Vagina (tissue), 2 donors: ENCODE measurements around the gene COBLL1. TPM values are rescaled to one million over a fixed set of nuclear protein-coding genes. Genes with fewer than 3 reads are reported as not detected.

Experiments used
- DNase-seq, 2 donors: peaks; one replicate each; pipeline ENCODE4 v3.0.0-alpha.2; 2017; ENCODE audit errors: extremely low spot score in 2 of 2
- H3K27ac ChIP-seq: fragments of 200-600 bp; sonication (generic); one replicate; pipeline ENCODE4 v1.5.1; 2019
- H3K27me3 ChIP-seq: fragments of 200-600 bp; sonication (generic); one replicate; pipeline ENCODE4 v1.5.1; 2019
- H3K36me3 ChIP-seq, 2 donors: fragments of 200-600 bp; sonication (generic); one replicate each; pipeline ENCODE4 v1.5.1; 2017 to 2019
- H3K4me1 ChIP-seq: fragments of 200-600 bp; sonication (generic); one replicate; pipeline ENCODE4 v1.5.1; 2019
- H3K4me3 ChIP-seq, 2 donors: fragments of 200-600 bp; sonication (generic); 1 replicate in 1 of 2; 2 replicates in 1 of 2; pipeline ENCODE4 v1.5.1; 2016 to 2019
- H3K9me3 ChIP-seq: fragments of 200-600 bp; sonication (generic); one replicate; pipeline ENCODE4 v1.5.1; 2019
- CTCF ChIP-seq, 3 experiments: fragments of 450-650 bp in 2 of 3; fragments of 200-600 bp in 1 of 3; sonication (generic) in 1 of 3; IDR thresholded peaks; one replicate each; pipeline ENCODE4 v1.5.1; 2017 to 2019; ENCODE audit warnings: antibody characterized with exemption in 3 of 3, mild to moderate bottlenecking in 2 of 3, moderate library complexity in 2 of 3
- POLR2A ChIP-seq, 2 donors: fragments of 450-650 bp; IDR thresholded peaks; one replicate each; pipeline ENCODE4 v1.6.1; 2017; ENCODE audit warnings: antibody characterized with exemption in 2 of 2, mild to moderate bottlenecking in 2 of 2, moderate library complexity in 2 of 2
- POLR2AphosphoS5 ChIP-seq, 2 donors: sonication (generic); formaldehyde crosslinking; IDR thresholded peaks; one replicate each; pipeline ENCODE4 v1.9.0; 2017; ENCODE audit warnings: antibody characterized with exemption in 2 of 2, mild to moderate bottlenecking in 2 of 2, low read depth in 1 of 2; ENCODE audit not compliant: insufficient read depth in 1 of 2
- intact Hi-C: fragments of 100-400 bp; cut with DNase I; formaldehyde crosslinking; loops from one replicate; pipeline ENCODE4 v1.15.1; 2023
- total RNA-seq: library from RNA; depleted of rRNA; stranded (reverse); fragments of >200 nt; gene quantifications from one replicate; pipeline ENCODE4 v1.2.3, GENCODE V29; 2016

The COBLL1 gene
- total RNA-seq, 1 donor from 2014 or later: 79.6 TPM

GRCh38 chr2:164882276-164882675 lies 40.7 kb upstream of the COBLL1 start:
- DNase-seq: no peak
- H3K9me3 ChIP-seq: no peaks in the 10 kb centered on the region
- no peak overlapping the region for H3K27ac ChIP-seq
- no peaks in the 10 kb centered on the region for H3K27me3 ChIP-seq
- no peaks in the 10 kb centered on the region for H3K36me3 ChIP-seq
- H3K4me3 ChIP-seq: no peak overlapping the region
- intact Hi-C loops: no loop called here
- H3K4me1 ChIP-seq: no peaks in the 10 kb centered on the region
- TF ChIP-seq CTCF (IDR thresholded peaks at IDR 0.05): no peak
- TF ChIP-seq POLR2A (IDR thresholded peaks at IDR 0.05): no peak
- TF ChIP-seq POLR2AphosphoS5 (IDR thresholded peaks at IDR 0.05; ENCODE audit: insufficient read depth in 1 of 2, low read depth in 1 of 2): no peak

GRCh38 chr2:164881524-164881923 lies 39.9 kb upstream of the COBLL1 start:
- Histone ChIP-seq H3K9me3 (no peaks in the 10 kb centered on the region), H3K36me3 (no peaks in the 10 kb centered on the region), H3K27me3 (no peaks in the 10 kb centered on the region), H3K4me1 (no peaks in the 10 kb centered on the region), H3K4me3 (no peak overlapping the region), H3K27ac (no peak overlapping the region)
- TF ChIP-seq POLR2A (IDR thresholded peaks at IDR 0.05) (no peak), POLR2AphosphoS5 (IDR thresholded peaks at IDR 0.05; ENCODE audit: insufficient read depth in 1 of 2, low read depth in 1 of 2) (no peak)
- intact Hi-C loops: no loop called here
- DNase-seq: no peak

GRCh38 chr2:164879901-164880535 lies 38.4 kb upstream of the COBLL1 start:
- Histone ChIP-seq H3K9me3 (no peaks in the 10 kb centered on the region), H3K4me3 (no peak overlapping the region), H3K36me3 (no peaks in the 10 kb centered on the region), H3K27ac (no peak overlapping the region), H3K4me1 (no peaks in the 10 kb centered on the region), H3K27me3 (no peaks in the 10 kb centered on the region)
- DNase-seq: no peak
- no peak for TF ChIP-seq POLR2AphosphoS5 (IDR thresholded peaks at IDR 0.05; ENCODE audit: insufficient read depth in 1 of 2, low read depth in 1 of 2)
- no peak for TF ChIP-seq POLR2A (IDR thresholded peaks at IDR 0.05)
- TF ChIP-seq CTCF (IDR thresholded peaks at IDR 0.05): no peak
- intact Hi-C loops: no loop called here

GRCh38 chr2:164877927-164878326 lies 36.3 kb upstream of the COBLL1 start:
- TF ChIP-seq POLR2AphosphoS5 (IDR thresholded peaks at IDR 0.05; ENCODE audit: insufficient read depth in 1 of 2, low read depth in 1 of 2) (no peak), CTCF (IDR thresholded peaks at IDR 0.05) (no peak)
- no peak for DNase-seq
- H3K27ac ChIP-seq: no peak overlapping the region
- intact Hi-C loops: no loop called here
- no peak overlapping the region for H3K4me3 ChIP-seq
- H3K27me3 ChIP-seq: no peaks in the 10 kb centered on the region
- H3K9me3 ChIP-seq: no peaks in the 10 kb centered on the region
- H3K4me1 ChIP-seq: no peaks in the 10 kb centered on the region
- H3K36me3 ChIP-seq: no peaks in the 10 kb centered on the region

- H3K27me3 ChIP-seq: no peaks in the 10 kb centered on the region
- no peak for DNase-seq
- no peaks in the 10 kb centered on the region for H3K36me3 ChIP-seq
- no peak overlapping the region for H3K27ac ChIP-seq
- intact Hi-C loops: no loop called here
- H3K4me3 ChIP-seq: no peak overlapping the region
- TF ChIP-seq POLR2A (IDR thresholded peaks at IDR 0.05) (no peak), POLR2AphosphoS5 (IDR thresholded peaks at IDR 0.05; ENCODE audit: insufficient read depth in 1 of 2, low read depth in 1 of 2) (no peak), CTCF (IDR thresholded peaks at IDR 0.05) (no peak)
- H3K9me3 ChIP-seq: no peaks in the 10 kb centered on the region
- no peaks in the 10 kb centered on the region for H3K4me1 ChIP-seq
These were observed 35.5 kb upstream of the COBLL1 start for GRCh38 chr2:164877169-164877568.
